MM.1S (cell line): ENCODE results near the gene CDK5.

Experiments
- EZH2 ChIP-seq: fragments of 300-600 bp; sonication (generic); optimal IDR thresholded peaks from 2 replicates; pipeline ENCODE3; 2017; ENCODE audit warnings: low read depth, mild to moderate bottlenecking, antibody characterized with exemption, low read length, mixed read lengths
- EZH2phosphoT487 ChIP-seq: fragments of 300-600 bp; sonication (generic); IDR thresholded peaks from 2 replicates; pipeline ENCODE4 v1.6.1; 2018; ENCODE audit warnings: antibody characterized with exemption, low read length
- TF ChIP-seq, protein P1 (sequence below): fragments of 300-600 bp; sonication (generic); IDR thresholded peaks from 2 replicates; pipeline ENCODE4 v1.5.1; 2016; ENCODE audit warnings: antibody characterized with exemption, low read length, mixed read lengths

DNA sequence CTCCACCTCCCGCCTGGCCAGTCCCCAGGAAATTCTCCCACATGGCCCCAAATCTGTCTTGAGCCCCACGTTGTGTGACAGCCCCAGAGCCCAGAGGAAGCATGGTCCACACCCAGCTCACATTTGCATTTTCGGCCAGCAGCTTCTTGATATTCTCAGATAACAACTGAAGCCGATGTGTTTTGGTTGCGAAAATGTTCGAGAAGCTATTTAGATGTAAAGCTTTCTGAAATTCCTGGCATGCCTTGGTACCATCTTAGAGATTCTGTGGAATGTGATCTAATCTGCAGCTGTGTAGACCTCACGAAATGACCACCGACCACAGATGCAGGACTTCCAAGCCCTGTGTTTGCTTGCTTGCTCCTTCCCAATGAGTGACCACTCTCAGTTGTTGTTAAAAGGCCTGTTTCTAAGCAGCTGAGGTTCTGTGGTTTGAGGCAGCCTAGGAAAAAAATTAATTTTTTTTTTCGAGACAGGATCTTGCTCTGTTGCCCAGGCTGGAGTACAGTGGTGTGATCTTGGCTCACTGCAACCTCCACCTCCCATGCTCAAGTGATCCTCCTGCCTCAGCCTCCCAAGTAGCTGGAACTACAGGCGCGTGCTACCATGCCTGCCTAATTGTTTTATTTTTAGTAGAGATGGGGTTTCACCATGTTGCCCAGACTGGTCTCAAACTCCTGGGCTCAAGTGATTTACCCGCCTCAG lies 10.5 kb upstream of the CDK5 start:
- TF ChIP-seq, protein P1, sequence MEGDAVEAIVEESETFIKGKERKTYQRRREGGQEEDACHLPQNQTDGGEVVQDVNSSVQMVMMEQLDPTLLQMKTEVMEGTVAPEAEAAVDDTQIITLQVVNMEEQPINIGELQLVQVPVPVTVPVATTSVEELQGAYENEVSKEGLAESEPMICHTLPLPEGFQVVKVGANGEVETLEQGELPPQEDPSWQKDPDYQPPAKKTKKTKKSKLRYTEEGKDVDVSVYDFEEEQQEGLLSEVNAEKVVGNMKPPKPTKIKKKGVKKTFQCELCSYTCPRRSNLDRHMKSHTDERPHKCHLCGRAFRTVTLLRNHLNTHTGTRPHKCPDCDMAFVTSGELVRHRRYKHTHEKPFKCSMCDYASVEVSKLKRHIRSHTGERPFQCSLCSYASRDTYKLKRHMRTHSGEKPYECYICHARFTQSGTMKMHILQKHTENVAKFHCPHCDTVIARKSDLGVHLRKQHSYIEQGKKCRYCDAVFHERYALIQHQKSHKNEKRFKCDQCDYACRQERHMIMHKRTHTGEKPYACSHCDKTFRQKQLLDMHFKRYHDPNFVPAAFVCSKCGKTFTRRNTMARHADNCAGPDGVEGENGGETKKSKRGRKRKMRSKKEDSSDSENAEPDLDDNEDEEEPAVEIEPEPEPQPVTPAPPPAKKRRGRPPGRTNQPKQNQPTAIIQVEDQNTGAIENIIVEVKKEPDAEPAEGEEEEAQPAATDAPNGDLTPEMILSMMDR, result no peak
- no peak for TF ChIP-seq EZH2
- TF ChIP-seq EZH2phosphoT487, result no peak
